GM12878 (cell line): ENCODE results near the gene ENPP7. TPM values are rescaled to one million over a fixed set of nuclear protein-coding genes. Genes with fewer than 3 reads are reported as not detected.

ENCODE experiments used
- ATAC-seq: fragments of 200-7000 bp; cut with Tn5 transposase; 3 replicates; pipeline ENCODE4 v1.9.1; 2020; ENCODE audit warnings: mild to moderate bottlenecking, moderate library complexity
- BruUV-seq: library from RNA; stranded (reverse); fragments of 400-500 nt; replicated peaks from 2 replicates; lab custom pipeline; 2021; lab: Mats Ljungman, UMichigan
- CTCF ChIA-PET: fragments of 300-600 bp; sonication (Branson Sonifier 250); formaldehyde crosslinking; extraction: SDS; loops from one replicate; lab custom pipeline; 2021; ENCODE audit warnings: inconsistent platforms; lab: Yijun Ruan, JAX
- POLR2A ChIA-PET: fragments of 350-600 bp; formaldehyde crosslinking; extraction: SDS; loops from one replicate; lab custom pipeline; 2021; ENCODE audit warnings: inconsistent platforms; lab: Charles Lee
- RAD21 ChIA-PET: fragments of 300-600 bp; sonication (Branson Sonifier 250); formaldehyde crosslinking; loops from one replicate; lab custom pipeline; 2023; ENCODE audit warnings: antibody characterized with exemption; ENCODE audit not compliant: unreplicated experiment; lab: Charles Lee
- SMC1A ChIA-PET: fragments of 300-600 bp; sonication (Branson Sonifier 250); formaldehyde crosslinking; loops from one replicate; lab custom pipeline; 2023; ENCODE audit not compliant: unreplicated experiment, uncharacterized antibody; lab: Charles Lee
- DNase-seq: peaks from one replicate; pipeline ENCODE4 v3.0.0-alpha.2; 2011; ENCODE audit warnings: low read depth, low spot score
- FAIRE-seq: peaks from 3 replicates; lab custom pipeline; 2011; peaks lifted over from hg19 to GRCh38; lab: Jason Lieb, UNC
- H2AFZ ChIP-seq: 2 replicates; pipeline ENCODE4 v1.6.0; 2011; ENCODE audit warnings: low read depth, low read length, control low read depth; ENCODE audit not compliant: control insufficient read depth
- H3K27ac ChIP-seq: 2 replicates; pipeline ENCODE4 v1.5.1; 2011; ENCODE audit warnings: control low read depth; ENCODE audit not compliant: control insufficient read depth, insufficient read depth
- H3K27me3 ChIP-seq, 2 experiments: replicated peaks in 1 of 2; 2 replicates each; pipeline versions ENCODE4 v1.6.0 to v1.6.1; 2011; ENCODE audit warnings: low read length in 1 of 2; ENCODE audit not compliant: control insufficient read depth in 2 of 2, insufficient read depth in 2 of 2
- H3K36me3 ChIP-seq, 2 experiments: 2 replicates each; pipeline ENCODE4 v1.5.1; 2011; ENCODE audit warnings: low read length in 1 of 2; ENCODE audit not compliant: control insufficient read depth in 2 of 2, insufficient read depth in 2 of 2
- H3K4me1 ChIP-seq: 2 replicates; pipeline ENCODE4 v1.6.1; 2011; ENCODE audit warnings: mild to moderate bottlenecking, low read length, moderate library complexity, mixed read lengths; ENCODE audit not compliant: control insufficient read depth, insufficient read depth
- H3K4me2 ChIP-seq: 2 replicates; pipeline ENCODE4 v1.6.0; 2011; ENCODE audit warnings: control low read depth; ENCODE audit not compliant: control insufficient read depth, insufficient read depth
- H3K4me3 ChIP-seq: fragments of 200-600 bp; sonication (generic); 2 replicates; pipeline ENCODE4 v1.5.1; 2016
- H3K79me2 ChIP-seq: 2 replicates; pipeline ENCODE4 v1.6.0; 2011; ENCODE audit warnings: low read length; ENCODE audit not compliant: control insufficient read depth, insufficient read depth
- H3K9ac ChIP-seq: 2 replicates; pipeline ENCODE4 v1.8.0; 2011; ENCODE audit warnings: low read length, control low read depth, mixed read lengths; ENCODE audit not compliant: control insufficient read depth, insufficient read depth
- H3K9me3 ChIP-seq: replicated peaks from 3 replicates; pipeline ENCODE4 v1.5.1; 2011; ENCODE audit warnings: mild to moderate bottlenecking, low read length; ENCODE audit not compliant: control insufficient read depth, insufficient read depth
- H4K20me1 ChIP-seq: 2 replicates; pipeline ENCODE4 v1.6.0; 2011; ENCODE audit not compliant: control insufficient read depth, insufficient read depth
- CREB1 ChIP-seq: IDR thresholded peaks from 2 replicates; pipeline ENCODE4 v1.6.1; 2012; ENCODE audit warnings: low read depth, mild to moderate bottlenecking, inconsistent platforms
- CREM ChIP-seq: IDR thresholded peaks from 2 replicates; pipeline ENCODE4 v1.6.1; 2014; ENCODE audit warnings: antibody characterized with exemption, low read depth
- RUNX3 ChIP-seq: IDR thresholded peaks from 2 replicates; pipeline ENCODE4 v1.6.1; 2012; ENCODE audit warnings: low read length, inconsistent platforms
- WGBS: methylation state at CpG from one replicate; pipeline ENCODE4 v1.1.6; 2016; ENCODE audit warnings: low lambda C conversion rate; ENCODE audit not compliant: insufficient replicate concordance, insufficient coverage; ENCODE audit errors: missing lambda C conversion rate; 5-methylcytosine and 5-hydroxymethylcytosine counted together
- in situ Hi-C: fragments of 300-500 bp; cut with MboI; formaldehyde crosslinking; loops from 9 replicates; pipeline ENCODE4 v1.14.3; 2018; ENCODE audit warnings: mixed read lengths
- intact Hi-C: fragments of 100-400 bp; cut with micrococcal nuclease; formaldehyde crosslinking; loops from one replicate; pipeline ENCODE4 v1.14.2; 2022; ENCODE audit not compliant: unreplicated experiment
- polyA plus RNA-seq, 11 experiments: library from polyadenylated mRNA; depleted of rRNA in 4 of 11; unstranded in 6 of 11; stranded (reverse) in 5 of 11; fragments of >200 nt; fragmentation: Nextera tagmentation in 4 of 11; fragmentation: Illumina TruSeq in 1 of 11; extraction: Ambion mirVana in 4 of 11; extraction: Trizol in 1 of 11; gene quantifications; 1 replicate in 1 of 11; 2 replicates in 10 of 11; pipeline versions ENCODE4 v1.2.1 to v1.2.3, GENCODE V29; 2011 to 2016; ENCODE audit warnings: inconsistent platforms in 2 of 11, missing spikeins in 2 of 11, low read depth in 1 of 11
- total RNA-seq, 4 experiments: library from RNA; depleted of rRNA in 3 of 4; stranded (reverse); fragments of >200 nt in 3 of 4; fragmentation: Illumina TruSeq in 1 of 4; extraction: Trizol in 1 of 4; gene quantifications; 2 replicates each; pipeline versions ENCODE4 v1.2.1 to v1.2.3, GENCODE V29; 2013 to 2021
- TF ChIP-seq, protein P1 (sequence below): fragments of 450-650 bp; IDR thresholded peaks from 2 replicates; pipeline ENCODE4 v1.6.1; 2016; ENCODE audit warnings: mild to moderate bottlenecking, moderate library complexity, borderline replicate concordance

The ENPP7 gene
- total and polyA plus RNA-seq, 10 of the 15 experiments (the other 5 are each of a cell fraction or from before 2014, with no cell fraction given) = 0.04 to 0.41 (median 0.18) TPM; not detected in 1

DNA sequence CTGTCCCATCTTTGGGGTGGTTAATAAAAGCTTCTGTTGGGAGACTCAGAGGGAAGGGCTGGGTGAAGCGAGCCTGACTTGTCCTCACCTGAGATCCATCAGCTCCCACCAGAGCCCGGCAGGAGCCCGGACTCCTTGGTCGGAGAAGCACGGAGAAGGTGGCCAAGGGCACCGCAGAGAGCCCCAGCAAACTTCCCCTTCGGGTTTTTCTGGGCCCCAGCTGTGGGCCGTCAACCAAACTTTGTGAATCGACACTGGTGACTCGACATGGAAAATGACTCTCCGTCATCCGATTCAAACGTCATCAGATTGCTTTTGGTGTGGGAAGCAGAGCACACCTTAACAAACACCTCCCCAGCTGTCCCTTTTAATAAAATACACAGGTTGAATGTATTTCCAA, 21.4 kb downstream of the ENPP7 start:
- Histone ChIP-seq H3K9ac (no peak overlapping the region), H3K79me2 (no peaks in the 10 kb centered on the region), H3K9me3 (no peaks in the 10 kb centered on the region), H3K4me2 (0 out of 2 replicates have a peak overlapping the region, but pooled peaks have one; percentile 9), H3K4me3 (no peak overlapping the region), H3K4me1 (peaks cover 3% of the 10 kb centered on the region), H3K27ac (no peak overlapping the region), H2AFZ (no peak overlapping the region), H3K36me3 (no peaks in the 10 kb centered on the region), H4K20me1 (no peaks in the 10 kb centered on the region), H3K27me3 (peaks cover 0 to 4% of the 10 kb centered on the region in 2 experiments; a peak in 2 of 4 replicates)
- no TSS peak for BruUV-seq
- POLR2A ChIA-PET = no interaction called here
- ATAC-seq = no peak; the same call in 2 of the 3 replicates
- CTCF ChIA-PET = interaction anchor here (0.6 to 1.4 kb wide), 5 partner anchors 8 to 220 kb away, joined by 3 to 4 read pairs (median 4); no protein-coding TSS in a partner anchor
- no peak for FAIRE-seq
- 10% methylated on average over 13 of the region's 13 CpGs for whole genome bisulfite sequencing
- RAD21 ChIA-PET = no interaction called here
- intact Hi-C loops = no loop called here
- DNase-seq = no peak
- in situ Hi-C loops = no loop called here
- TF ChIP-seq CREM (0 out of 2 replicates have a peak, but pooled peaks have one; percentile 31), CREB1 (peak; percentile 81), RUNX3 (0 out of 2 replicates have a peak, but pooled peaks have one; percentile 7)
- TF ChIP-seq, protein P1, sequence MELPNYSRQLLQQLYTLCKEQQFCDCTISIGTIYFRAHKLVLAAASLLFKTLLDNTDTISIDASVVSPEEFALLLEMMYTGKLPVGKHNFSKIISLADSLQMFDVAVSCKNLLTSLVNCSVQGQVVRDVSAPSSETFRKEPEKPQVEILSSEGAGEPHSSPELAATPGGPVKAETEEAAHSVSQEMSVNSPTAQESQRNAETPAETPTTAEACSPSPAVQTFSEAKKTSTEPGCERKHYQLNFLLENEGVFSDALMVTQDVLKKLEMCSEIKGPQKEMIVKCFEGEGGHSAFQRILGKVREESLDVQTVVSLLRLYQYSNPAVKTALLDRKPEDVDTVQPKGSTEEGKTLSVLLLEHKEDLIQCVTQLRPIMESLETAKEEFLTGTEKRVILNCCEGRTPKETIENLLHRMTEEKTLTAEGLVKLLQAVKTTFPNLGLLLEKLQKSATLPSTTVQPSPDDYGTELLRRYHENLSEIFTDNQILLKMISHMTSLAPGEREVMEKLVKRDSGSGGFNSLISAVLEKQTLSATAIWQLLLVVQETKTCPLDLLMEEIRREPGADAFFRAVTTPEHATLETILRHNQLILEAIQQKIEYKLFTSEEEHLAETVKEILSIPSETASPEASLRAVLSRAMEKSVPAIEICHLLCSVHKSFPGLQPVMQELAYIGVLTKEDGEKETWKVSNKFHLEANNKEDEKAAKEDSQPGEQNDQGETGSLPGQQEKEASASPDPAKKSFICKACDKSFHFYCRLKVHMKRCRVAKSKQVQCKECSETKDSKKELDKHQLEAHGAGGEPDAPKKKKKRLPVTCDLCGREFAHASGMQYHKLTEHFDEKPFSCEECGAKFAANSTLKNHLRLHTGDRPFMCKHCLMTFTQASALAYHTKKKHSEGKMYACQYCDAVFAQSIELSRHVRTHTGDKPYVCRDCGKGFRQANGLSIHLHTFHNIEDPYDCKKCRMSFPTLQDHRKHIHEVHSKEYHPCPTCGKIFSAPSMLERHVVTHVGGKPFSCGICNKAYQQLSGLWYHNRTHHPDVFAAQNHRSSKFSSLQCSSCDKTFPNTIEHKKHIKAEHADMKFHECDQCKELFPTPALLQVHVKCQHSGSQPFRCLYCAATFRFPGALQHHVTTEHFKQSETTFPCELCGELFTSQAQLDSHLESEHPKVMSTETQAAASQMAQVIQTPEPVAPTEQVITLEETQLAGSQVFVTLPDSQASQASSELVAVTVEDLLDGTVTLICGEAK = no peak
- SMC1A ChIA-PET = no interaction called here
